H1 (cell line): Measurements from ENCODE around the gene OR5AP2. TPM values are rescaled to one million over a fixed set of nuclear protein-coding genes. Genes with fewer than 3 reads are reported as not detected.

ENCODE experiments used
- CTCF ChIA-PET: fragments of 300-600 bp; sonication (Branson Sonifier 250); formaldehyde crosslinking; loops from one replicate; lab custom pipeline; 2021; ENCODE audit not compliant: partially characterized antibody; lab: Charles Lee
- POLR2A ChIA-PET: fragments of 300-600 bp; sonication (Branson Sonifier 250); formaldehyde crosslinking; loops from one replicate; lab custom pipeline; 2021; ENCODE audit warnings: inconsistent platforms; ENCODE audit not compliant: partially characterized antibody; lab: Charles Lee
- DNase-seq, 2 experiments: peaks; one replicate each; pipeline versions ENCODE4 v3.0.0 to v3.0.0-alpha.2; 2010 to 2022; ENCODE audit warnings: low spot score in 2 of 2, low read depth in 1 of 2, mixed read lengths in 1 of 2
- FAIRE-seq: peaks from 2 replicates; lab custom pipeline; 2011; peaks lifted over from hg19 to GRCh38; lab: Jason Lieb, UNC
- H2AFZ ChIP-seq: 2 replicates; pipeline ENCODE4 v1.8.1; 2012; ENCODE audit warnings: low read length, inconsistent platforms
- H2AK5ac ChIP-seq: 2 replicates; pipeline ENCODE4 v1.6.1; 2013; ENCODE audit warnings: low read depth, low read length
- H2BK120ac ChIP-seq: replicated peaks from 2 replicates; pipeline ENCODE3; 2013; ENCODE audit warnings: low read depth, low read length, inconsistent platforms
- H2BK12ac ChIP-seq: 2 replicates; pipeline ENCODE4 v1.6.1; 2013; ENCODE audit warnings: low read depth, low read length
- H2BK15ac ChIP-seq: 2 replicates; pipeline ENCODE4 v1.6.1; 2013; ENCODE audit warnings: low read length
- H2BK20ac ChIP-seq: 2 replicates; pipeline ENCODE4 v1.6.1; 2013; ENCODE audit warnings: low read length
- H2BK5ac ChIP-seq: 2 replicates; pipeline ENCODE4 v1.6.1; 2013; ENCODE audit warnings: low read depth, low read length
- H3K14ac ChIP-seq: 2 replicates; pipeline ENCODE4 v1.6.1; 2013; ENCODE audit warnings: inconsistent platforms; ENCODE audit not compliant: insufficient read length
- H3K18ac ChIP-seq: 2 replicates; pipeline ENCODE4 v1.6.1; 2013; ENCODE audit warnings: low read length; ENCODE audit errors: extremely low read depth
- H3K23ac ChIP-seq: 2 replicates; pipeline ENCODE4 v1.6.1; 2013; ENCODE audit warnings: inconsistent platforms; ENCODE audit not compliant: insufficient read length
- H3K23me2 ChIP-seq: 2 replicates; pipeline ENCODE4 v1.6.1; 2013; ENCODE audit warnings: low read depth, low read length
- H3K27ac ChIP-seq: 2 replicates; pipeline ENCODE4 v1.6.1; 2011; ENCODE audit warnings: low read depth, low read length, inconsistent platforms
- H3K27me3 ChIP-seq, 4 experiments: replicated peaks in 1 of 4; 1 replicate in 1 of 4; 2 replicates in 3 of 4; pipeline versions ENCODE4 v1.6.1 to v1.8.1; 2011 to 2013; ENCODE audit warnings: low read length in 3 of 4, mild to moderate bottlenecking in 3 of 4, inconsistent platforms in 2 of 4, mixed read lengths in 2 of 4, moderate library complexity in 1 of 4; ENCODE audit not compliant: control insufficient read depth in 3 of 4, insufficient read depth in 3 of 4; ENCODE audit errors: extremely low read depth in 1 of 4
- H3K36me3 ChIP-seq, 4 experiments: 2 replicates each; pipeline versions ENCODE4 v1.6.1 to v1.8.1; 2011 to 2013; ENCODE audit warnings: mild to moderate bottlenecking in 4 of 4, low read length in 3 of 4, moderate library complexity in 2 of 4, control low read depth in 1 of 4, inconsistent platforms in 1 of 4; ENCODE audit not compliant: insufficient read depth in 4 of 4, control insufficient read depth in 2 of 4
- H3K4ac ChIP-seq: replicated peaks from 2 replicates; pipeline ENCODE3; 2013; ENCODE audit warnings: low read length, low read depth, mixed read lengths, inconsistent platforms; ENCODE audit not compliant: insufficient read length
- H3K4me1 ChIP-seq, 4 experiments: replicated peaks in 1 of 4; 1 replicate in 1 of 4; 2 replicates in 3 of 4; pipeline versions ENCODE4 v1.6.1 to v1.8.1; 2011 to 2013; ENCODE audit warnings: low read length in 3 of 4, inconsistent platforms in 2 of 4, mixed read lengths in 1 of 4; ENCODE audit not compliant: insufficient read depth in 4 of 4, control insufficient read depth in 3 of 4
- H3K4me2 ChIP-seq, 2 experiments: 2 replicates each; pipeline versions ENCODE4 v1.6.1 to v1.8.1; 2011 to 2013; ENCODE audit warnings: low read depth in 2 of 2, low read length in 2 of 2, control low read depth in 1 of 2, inconsistent platforms in 1 of 2, mild to moderate bottlenecking in 1 of 2; ENCODE audit not compliant: insufficient read depth in 1 of 2
- H3K4me3 ChIP-seq, 4 experiments: fragments of 200-600, 300-600 bp in 1 of 4; sonication (generic), shearing (Covaris generic), sonication (Bioruptor Twin) in 1 of 4; 2 replicates each; pipeline versions ENCODE4 v1.5.1 to v1.8.1; 2011 to 2016; ENCODE audit warnings: low read length in 4 of 4, low read depth in 3 of 4, control low read depth in 2 of 4, inconsistent platforms in 2 of 4, mild to moderate bottlenecking in 2 of 4, mixed read lengths in 1 of 4, moderate library complexity in 1 of 4; ENCODE audit not compliant: insufficient read depth in 2 of 4; ENCODE audit errors: extremely low read depth in 1 of 4
- H3K56ac ChIP-seq: replicated peaks from 2 replicates; pipeline ENCODE3; 2013; ENCODE audit warnings: low read depth, mild to moderate bottlenecking, mixed read lengths, low read length, inconsistent platforms; ENCODE audit not compliant: insufficient read length
- H3K79me1 ChIP-seq: 2 replicates; pipeline ENCODE4 v1.6.1; 2013; ENCODE audit warnings: low read depth, low read length, control low read depth
- H3K79me2 ChIP-seq, 2 experiments: 2 replicates each; pipeline versions ENCODE4 v1.6.1 to v1.8.1; 2012 to 2013; ENCODE audit warnings: low read length in 2 of 2, mild to moderate bottlenecking in 2 of 2, inconsistent platforms in 1 of 2; ENCODE audit not compliant: insufficient read depth in 2 of 2, control insufficient read depth in 1 of 2
- H3K9ac ChIP-seq, 4 experiments: replicated peaks in 1 of 4; 1 replicate in 1 of 4; 2 replicates in 3 of 4; pipeline versions ENCODE4 v1.6.1 to v1.8.1; 2011 to 2013; ENCODE audit warnings: low read depth in 3 of 4, low read length in 3 of 4, control low read depth in 2 of 4, mild to moderate bottlenecking in 2 of 4, moderate library complexity in 2 of 4, inconsistent platforms in 1 of 4; ENCODE audit errors: extremely low read depth in 1 of 4
- H3K9me3 ChIP-seq, 2 experiments: 2 replicates each; pipeline versions ENCODE4 v1.6.1 to v1.8.1; 2012 to 2013; ENCODE audit warnings: mild to moderate bottlenecking in 2 of 2, moderate library complexity in 2 of 2, control low read depth in 1 of 2, inconsistent platforms in 1 of 2, low read depth in 1 of 2, low read length in 1 of 2, mixed read lengths in 1 of 2; ENCODE audit not compliant: insufficient read depth in 2 of 2
- H4K20me1 ChIP-seq, 2 experiments: replicated peaks in 1 of 2; 2 replicates each; pipeline versions ENCODE3 to v1.8.1; 2011 to 2013; ENCODE audit warnings: inconsistent platforms in 2 of 2, low read length in 2 of 2, mild to moderate bottlenecking in 1 of 2; ENCODE audit not compliant: insufficient read depth in 2 of 2, control insufficient read depth in 1 of 2
- H4K5ac ChIP-seq: 2 replicates; pipeline ENCODE4 v1.6.1; 2013; ENCODE audit warnings: low read length, low read depth, mixed read lengths, inconsistent platforms; ENCODE audit not compliant: insufficient read length
- H4K8ac ChIP-seq: 2 replicates; pipeline ENCODE4 v1.8.0; 2013; ENCODE audit warnings: mild to moderate bottlenecking, moderate library complexity, low read length, inconsistent platforms; ENCODE audit not compliant: insufficient read depth; ENCODE audit errors: extremely low read depth
- H4K91ac ChIP-seq: replicated peaks from 2 replicates; pipeline ENCODE3; 2013; ENCODE audit warnings: low read length, mixed read lengths, inconsistent platforms; ENCODE audit not compliant: insufficient read length
- NANOG ChIP-seq: IDR thresholded peaks from 2 replicates; pipeline ENCODE4 v1.6.1; 2011; ENCODE audit warnings: low read length, low read depth, mild to moderate bottlenecking, inconsistent platforms; ENCODE audit not compliant: insufficient read depth, poor library complexity, severe bottlenecking
- RAD21 ChIP-seq, 2 experiments: IDR thresholded peaks in 1 of 2; conservative IDR thresholded peaks in 1 of 2; 2 replicates each; pipeline ENCODE4 v1.6.1; 2011; ENCODE audit warnings: low read depth in 2 of 2, low read length in 2 of 2, improper control_type of control experiment in 1 of 2, inconsistent platforms in 1 of 2, mild to moderate bottlenecking in 1 of 2, moderate library complexity in 1 of 2
- RNF2 ChIP-seq: fragments of 200-900, 300-1000 bp; sonication (generic); IDR thresholded peaks from 2 replicates; pipeline ENCODE4 v1.7.1; 2016; ENCODE audit warnings: borderline replicate concordance, low read depth, mild to moderate bottlenecking, antibody characterized with exemption, low read length; ENCODE audit not compliant: poor library complexity, severe bottlenecking; ENCODE audit errors: missing control alignments
- ZNF274 ChIP-seq: IDR thresholded peaks from 2 replicates; pipeline ENCODE4 v1.7.0; 2012; ENCODE audit warnings: low read length, borderline replicate concordance; ENCODE audit errors: extremely low read depth
- WGBS, 2 experiments: shearing (Covaris generic) in 1 of 2; methylation state at CpG; one replicate each; pipeline versions ENCODE4 v1.1.6 to v1.1.7; 2013 to 2015; ENCODE audit warnings: low lambda C conversion rate in 2 of 2, mixed read lengths in 2 of 2, inconsistent platforms in 1 of 2, low coverage in 1 of 2, missing lambda C conversion rate in 1 of 2; ENCODE audit not compliant: insufficient replicate concordance in 2 of 2, insufficient coverage in 1 of 2, insufficient read length in 1 of 2; ENCODE audit errors: extremely low coverage in 1 of 2, missing lambda C conversion rate in 1 of 2; 5-methylcytosine and 5-hydroxymethylcytosine counted together
- polyA plus RNA-seq, 7 experiments: library from polyadenylated mRNA; depleted of rRNA in 3 of 7; stranded (reverse) in 5 of 7; unstranded in 2 of 7; fragments of >200 nt in 5 of 7; fragments of 200-250 nt in 2 of 7; gene quantifications; 1 replicate in 5 of 7; 2 replicates in 1 of 7; 4 replicates in 1 of 7; pipeline versions ENCODE4 v1.2.1 to v1.2.3, GENCODE V29; 2011 to 2013; ENCODE audit warnings: missing spikeins in 2 of 7, mixed read lengths in 2 of 7
- total RNA-seq: library from RNA; stranded (reverse); fragmentation: NEBNext Ultra II Directional; extraction: Animal tissue kit (Norgen Biotek cat#: 25700); gene quantifications from 2 replicates; pipeline ENCODE4 v1.2.1, GENCODE V29; 2021

The OR5AP2 gene
- total and polyA plus RNA-seq, 2 of the 8 experiments (the other 6 are each of a cell fraction or from before 2014, with no cell fraction given), result not detected

- Histone ChIP-seq H3K4me2 (no peak overlapping the region), H2AK5ac (no peak overlapping the region), H3K4me3 (no peak overlapping the region), H3K18ac (no peak overlapping the region), H2BK15ac (no peak overlapping the region), H2BK120ac (no peak overlapping the region), H3K27me3 (no peaks in the 10 kb centered on the region), H2AFZ (no peak overlapping the region), H3K27ac (no peak overlapping the region), H3K79me2 (no peaks in the 10 kb centered on the region), H4K20me1 (no peaks in the 10 kb centered on the region), H4K5ac (no peak overlapping the region), H4K8ac (no peak overlapping the region), H3K79me1 (no peaks in the 10 kb centered on the region), H2BK12ac (no peak overlapping the region), H3K23ac (no peak overlapping the region), H3K4me1 (no peaks in the 10 kb centered on the region), H2BK20ac (no peak overlapping the region), H3K4ac (no peak overlapping the region), H3K23me2 (no peaks in the 10 kb centered on the region; the same call in 1 of the 2 replicates), H3K9ac (no peak overlapping the region), H3K36me3 (no peaks in the 10 kb centered on the region), H3K56ac (no peak overlapping the region), H4K91ac (no peak overlapping the region), H2BK5ac (no peak overlapping the region), H3K9me3 (no peaks in the 10 kb centered on the region), H3K14ac (no peak overlapping the region)
- FAIRE-seq (no peak), DNase-seq (no peak)
- CTCF ChIA-PET, result no interaction called here
- no peak for TF ChIP-seq RNF2
- TF ChIP-seq ZNF274, result no peak
- TF ChIP-seq NANOG, result no peak
- TF ChIP-seq RAD21 (IDR thresholded peaks at IDR 0.05 in 1 of 2, conservative IDR thresholded peaks at IDR 0.05 in 1 of 2; ENCODE audit: low read depth in 2 of 2, low read length in 2 of 2), result no peak
- POLR2A ChIA-PET, result no interaction called here
- WGBS, 2 experiments, result 88% methylated on average over 2 of the region's 2 CpGs; no CpG with 5 or more reads in 1 of the 2 experiments
Measured at GRCh38 chr11:56632329-56632728, 9.9 kb downstream of the OR5AP2 start.
